HCT116 (cell line): Measurements from ENCODE around the gene DOCK9. TPM values are rescaled to one million over a fixed set of nuclear protein-coding genes. Genes with fewer than 3 reads are reported as not detected.

Experiments
- ATAC-seq: fragments of 200-7000 bp; cut with Tn5 transposase; 2 replicates; pipeline ENCODE4 v1.9.1; 2020; ENCODE audit warnings: mild to moderate bottlenecking, moderate library complexity
- BruUV-seq: library from RNA; stranded (reverse); fragments of 400-500 nt; replicated peaks from 2 replicates; lab custom pipeline; 2021; lab: Mats Ljungman, UMichigan
- CTCF ChIA-PET: fragments of 300-600 bp; sonication (Branson Sonifier 250); formaldehyde crosslinking; loops from one replicate; lab custom pipeline; 2021; ENCODE audit warnings: antibody characterized with exemption; lab: Charles Lee
- POLR2A ChIA-PET: fragments of 300-600, 350-600 bp; sonication (Branson Sonifier 250); formaldehyde crosslinking; loops from one replicate; lab custom pipeline; 2021; ENCODE audit warnings: antibody characterized with exemption; lab: Charles Lee
- RAD21 ChIA-PET, 2 experiments: fragments of 300-600 bp; sonication (Branson Sonifier 250); formaldehyde crosslinking; loops; one replicate each; lab custom pipeline; 2023; ENCODE audit warnings: low total read pairs in 2 of 2; ENCODE audit not compliant: uncharacterized antibody in 2 of 2, unreplicated experiment in 2 of 2, low non-redundant PET in 1 of 2; lab: Charles Lee
- DNase-seq: peaks from one replicate; pipeline ENCODE4 v3.0.0-alpha.2; 2010; ENCODE audit warnings: low read depth, low spot score
- H2AFZ ChIP-seq: fragments of 200-600 bp; shearing (Covaris generic), sonication (generic); 2 replicates; pipeline ENCODE4 v1.6.1; 2017; ENCODE audit warnings: low read depth, mixed run types, mixed read lengths, antibody characterized with exemption, low read length; ENCODE audit not compliant: poor library complexity, severe bottlenecking
- H3K27ac ChIP-seq: 2 replicates; pipeline ENCODE4 v1.5.1; 2012; ENCODE audit warnings: low read depth, low read length
- H3K27me3 ChIP-seq: fragments of 200-600 bp; sonication (generic); 2 replicates; pipeline ENCODE4 v1.6.1; 2016; ENCODE audit warnings: mixed run types, low read length, mixed read lengths; ENCODE audit not compliant: insufficient read depth
- H3K36me3 ChIP-seq, 2 experiments: fragments of 200-500 bp in 1 of 2; fragments of 200-600 bp in 1 of 2; sonication (Bioruptor generic) in 1 of 2; sonication (generic) in 1 of 2; 2 replicates each; pipeline versions ENCODE4 v1.5.1 to v1.6.1; 2014 to 2016; ENCODE audit warnings: low read length in 2 of 2, inconsistent platforms in 1 of 2, mixed read lengths in 1 of 2, mixed run types in 1 of 2; ENCODE audit not compliant: insufficient read depth in 2 of 2, control insufficient read depth in 1 of 2
- H3K4me1 ChIP-seq, 2 experiments: fragments of 200-600 bp in 1 of 2; sonication (generic) in 1 of 2; 2 replicates each; pipeline versions ENCODE4 v1.5.1 to v1.6.1; 2012 to 2017; ENCODE audit warnings: low read length in 2 of 2, inconsistent platforms in 1 of 2, mild to moderate bottlenecking in 1 of 2, mixed read lengths in 1 of 2, mixed run types in 1 of 2, moderate library complexity in 1 of 2; ENCODE audit not compliant: insufficient read depth in 2 of 2, control insufficient read depth in 1 of 2
- H3K4me2 ChIP-seq: fragments of 200-600 bp; sonication (generic); 2 replicates; pipeline ENCODE4 v1.6.1; 2017; ENCODE audit warnings: mixed run types, low read length, mixed read lengths
- H3K4me3 ChIP-seq, 2 experiments: fragments of 200-600 bp in 1 of 2; sonication (generic) in 1 of 2; replicated peaks in 1 of 2; 2 replicates each; pipeline ENCODE4 v1.5.1; 2011 to 2016; ENCODE audit warnings: low read length in 2 of 2, control low read depth in 1 of 2, low read depth in 1 of 2, mild to moderate bottlenecking in 1 of 2, mixed read lengths in 1 of 2, mixed run types in 1 of 2
- H3K79me2 ChIP-seq: fragments of 200-600 bp; sonication (generic); 2 replicates; pipeline ENCODE4 v1.6.1; 2017; ENCODE audit warnings: mild to moderate bottlenecking, mixed run types, low read length, moderate library complexity, mixed read lengths; ENCODE audit not compliant: insufficient read depth
- H3K9ac ChIP-seq: fragments of 200-600 bp; sonication (generic); 2 replicates; pipeline ENCODE4 v1.6.1; 2016; ENCODE audit warnings: low read length, mixed read lengths
- H3K9me2 ChIP-seq: fragments of 200-600 bp; sonication (generic), shearing (Covaris generic); 2 replicates; pipeline ENCODE4 v1.6.1; 2017; ENCODE audit warnings: mixed run types, mild to moderate bottlenecking, moderate library complexity; ENCODE audit not compliant: insufficient read depth
- H3K9me3 ChIP-seq, 2 experiments: fragments of 200-500 bp in 1 of 2; fragments of 200-600 bp in 1 of 2; sonication (Bioruptor generic) in 1 of 2; sonication (generic) in 1 of 2; 2 replicates each; pipeline ENCODE4 v1.6.1; 2014 to 2017; ENCODE audit warnings: low read length in 2 of 2, mixed read lengths in 2 of 2, inconsistent platforms in 1 of 2, low read depth in 1 of 2, mild to moderate bottlenecking in 1 of 2, mixed run types in 1 of 2, moderate library complexity in 1 of 2; ENCODE audit not compliant: control insufficient read depth in 1 of 2, insufficient read depth in 1 of 2
- H4K20me1 ChIP-seq: fragments of 200-600 bp; sonication (generic), shearing (Covaris generic); 2 replicates; pipeline ENCODE4 v1.6.1; 2017; ENCODE audit warnings: mixed run types, mild to moderate bottlenecking, moderate library complexity; ENCODE audit not compliant: insufficient read depth
- CBX3 ChIP-seq: IDR thresholded peaks from 2 replicates; pipeline ENCODE4 v1.6.1; 2012; ENCODE audit warnings: low read depth
- CEBPB ChIP-seq: IDR thresholded peaks from 2 replicates; pipeline ENCODE4 v1.6.1; 2012; ENCODE audit warnings: low read depth
- ELF1 ChIP-seq: IDR thresholded peaks from 2 replicates; pipeline ENCODE4 v1.6.1; 2012; ENCODE audit warnings: low read depth, borderline replicate concordance
- EZH2phosphoT487 ChIP-seq: fragments of 200-600 bp; IDR thresholded peaks from 2 replicates; pipeline ENCODE4 v1.6.1; 2018; ENCODE audit warnings: antibody characterized with exemption, borderline replicate concordance
- JUND ChIP-seq: IDR thresholded peaks from 2 replicates; pipeline ENCODE4 v1.6.1; 2012
- POLR2A ChIP-seq: IDR thresholded peaks from 2 replicates; pipeline ENCODE4 v1.7.0; 2011; ENCODE audit warnings: borderline replicate concordance; ENCODE audit not compliant: insufficient read depth, insufficient read length; ENCODE audit errors: extremely low read depth
- POLR2AphosphoS5 ChIP-seq: IDR thresholded peaks from 2 replicates; pipeline ENCODE4 v1.6.1; 2011; ENCODE audit warnings: mild to moderate bottlenecking, low read depth, low read length, moderate library complexity
- RAD21 ChIP-seq: IDR thresholded peaks from 2 replicates; pipeline ENCODE4 v1.6.1; 2012; ENCODE audit warnings: low read depth, mild to moderate bottlenecking
- SIN3A ChIP-seq: IDR thresholded peaks from 2 replicates; pipeline ENCODE4 v1.6.1; 2012; ENCODE audit warnings: low read depth
- SP1 ChIP-seq: IDR thresholded peaks from 2 replicates; pipeline ENCODE4 v1.6.1; 2012; ENCODE audit warnings: low read depth
- SRF ChIP-seq: IDR thresholded peaks from 2 replicates; pipeline ENCODE4 v1.6.1; 2012; ENCODE audit warnings: low read depth
- TCF7L2 ChIP-seq: IDR thresholded peaks from 2 replicates; pipeline ENCODE4 v1.7.0; 2011; ENCODE audit warnings: borderline replicate concordance, inconsistent platforms; ENCODE audit not compliant: insufficient read depth, insufficient read length; ENCODE audit errors: extremely low read depth
- YY1 ChIP-seq: IDR thresholded peaks from 2 replicates; pipeline ENCODE4 v1.6.1; 2011; ENCODE audit warnings: low read length, low read depth, moderate library complexity, mild to moderate bottlenecking; ENCODE audit not compliant: insufficient replicate concordance; ENCODE audit errors: extremely low read depth
- ZFX ChIP-seq: fragments of 450-650 bp; IDR thresholded peaks from 2 replicates; pipeline ENCODE4 v1.6.1; 2017
- intact Hi-C: fragments of 100-400 bp; cut with micrococcal nuclease; formaldehyde crosslinking; loops from 2 replicates; pipeline ENCODE4 v1.10.0; 2022
- total RNA-seq: library from RNA; stranded (reverse); gene quantifications from one replicate; pipeline ENCODE4 v1.2.1, GENCODE V29; 2021; ENCODE audit not compliant: unreplicated experiment
- TF ChIP-seq, protein P1 (sequence below): IDR thresholded peaks from 2 replicates; pipeline ENCODE4 v1.6.1; 2012; ENCODE audit warnings: low read depth
- TF ChIP-seq, protein P2 (sequence below): IDR thresholded peaks from 2 replicates; pipeline ENCODE4 v1.6.1; 2012
- TF ChIP-seq, protein P3 (sequence below): IDR thresholded peaks from 2 replicates; pipeline ENCODE4 v1.6.1; 2012
- TF ChIP-seq, protein P4 (sequence below): IDR thresholded peaks from 2 replicates; pipeline ENCODE4 v1.6.1; 2011; ENCODE audit warnings: mild to moderate bottlenecking, low read length, moderate library complexity; ENCODE audit not compliant: insufficient replicate concordance; ENCODE audit errors: extremely low read depth

The DOCK9 gene
- total RNA-seq, 1 experiment from 2014 or later: 58.8 TPM

DNA sequence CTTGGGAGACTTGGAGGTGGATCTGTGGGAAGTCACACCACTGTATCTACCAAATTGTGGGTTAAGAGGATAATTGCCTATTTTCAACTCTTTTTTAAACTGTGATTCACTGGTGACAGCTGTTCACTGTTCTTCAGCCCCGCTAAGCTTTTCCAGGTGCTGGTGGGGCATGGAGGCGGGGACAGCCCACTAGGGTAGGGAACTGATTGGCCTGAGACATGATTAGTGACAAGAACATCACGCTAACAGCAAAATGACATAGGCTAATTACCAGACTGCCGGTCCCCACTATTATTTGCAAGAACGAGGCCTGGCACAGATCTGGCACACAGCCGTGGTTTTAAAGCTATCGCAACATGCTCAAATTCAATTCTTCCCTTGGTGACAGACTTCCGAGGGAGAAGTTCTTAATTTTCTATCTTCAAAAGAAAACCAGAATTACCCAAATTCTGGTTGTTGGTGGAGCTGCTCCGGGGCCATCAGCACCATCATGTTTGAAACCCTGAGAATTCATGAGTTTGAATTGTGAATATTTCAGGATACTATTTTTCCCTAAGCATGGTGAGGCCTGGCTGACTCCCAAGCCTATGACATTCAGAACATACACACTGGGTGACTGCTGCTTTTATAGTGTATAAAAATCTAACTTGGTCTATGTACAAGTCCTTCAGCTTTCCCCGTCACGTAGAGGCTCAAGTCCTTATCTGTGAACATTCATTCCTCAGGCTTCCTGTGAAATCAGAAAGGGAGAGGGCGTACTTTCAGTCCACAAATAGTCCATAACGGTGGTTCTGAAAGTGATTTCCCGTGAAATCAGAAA, 17.9 kb downstream of the DOCK9 start:
- Histone ChIP-seq H3K27me3 (no peaks in the 10 kb centered on the region), H3K9me3 (no peaks in the 10 kb centered on the region)
- no peak for DNase-seq
- TF ChIP-seq, protein P1, sequence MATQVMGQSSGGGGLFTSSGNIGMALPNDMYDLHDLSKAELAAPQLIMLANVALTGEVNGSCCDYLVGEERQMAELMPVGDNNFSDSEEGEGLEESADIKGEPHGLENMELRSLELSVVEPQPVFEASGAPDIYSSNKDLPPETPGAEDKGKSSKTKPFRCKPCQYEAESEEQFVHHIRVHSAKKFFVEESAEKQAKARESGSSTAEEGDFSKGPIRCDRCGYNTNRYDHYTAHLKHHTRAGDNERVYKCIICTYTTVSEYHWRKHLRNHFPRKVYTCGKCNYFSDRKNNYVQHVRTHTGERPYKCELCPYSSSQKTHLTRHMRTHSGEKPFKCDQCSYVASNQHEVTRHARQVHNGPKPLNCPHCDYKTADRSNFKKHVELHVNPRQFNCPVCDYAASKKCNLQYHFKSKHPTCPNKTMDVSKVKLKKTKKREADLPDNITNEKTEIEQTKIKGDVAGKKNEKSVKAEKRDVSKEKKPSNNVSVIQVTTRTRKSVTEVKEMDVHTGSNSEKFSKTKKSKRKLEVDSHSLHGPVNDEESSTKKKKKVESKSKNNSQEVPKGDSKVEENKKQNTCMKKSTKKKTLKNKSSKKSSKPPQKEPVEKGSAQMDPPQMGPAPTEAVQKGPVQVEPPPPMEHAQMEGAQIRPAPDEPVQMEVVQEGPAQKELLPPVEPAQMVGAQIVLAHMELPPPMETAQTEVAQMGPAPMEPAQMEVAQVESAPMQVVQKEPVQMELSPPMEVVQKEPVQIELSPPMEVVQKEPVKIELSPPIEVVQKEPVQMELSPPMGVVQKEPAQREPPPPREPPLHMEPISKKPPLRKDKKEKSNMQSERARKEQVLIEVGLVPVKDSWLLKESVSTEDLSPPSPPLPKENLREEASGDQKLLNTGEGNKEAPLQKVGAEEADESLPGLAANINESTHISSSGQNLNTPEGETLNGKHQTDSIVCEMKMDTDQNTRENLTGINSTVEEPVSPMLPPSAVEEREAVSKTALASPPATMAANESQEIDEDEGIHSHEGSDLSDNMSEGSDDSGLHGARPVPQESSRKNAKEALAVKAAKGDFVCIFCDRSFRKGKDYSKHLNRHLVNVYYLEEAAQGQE: no peak
- TF ChIP-seq EZH2phosphoT487 (no peak), YY1 (no peak), JUND (no peak), POLR2AphosphoS5 (no peak), POLR2A (no peak), SP1 (no peak), CBX3 (no peak), ZFX (no peak), ELF1 (no peak), RAD21 (no peak), SRF (no peak), SIN3A (no peak), TCF7L2 (no peak), CEBPB (no peak)
- TF ChIP-seq, protein P2, sequence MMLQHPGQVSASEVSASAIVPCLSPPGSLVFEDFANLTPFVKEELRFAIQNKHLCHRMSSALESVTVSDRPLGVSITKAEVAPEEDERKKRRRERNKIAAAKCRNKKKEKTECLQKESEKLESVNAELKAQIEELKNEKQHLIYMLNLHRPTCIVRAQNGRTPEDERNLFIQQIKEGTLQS: no peak
- TF ChIP-seq, protein P3, sequence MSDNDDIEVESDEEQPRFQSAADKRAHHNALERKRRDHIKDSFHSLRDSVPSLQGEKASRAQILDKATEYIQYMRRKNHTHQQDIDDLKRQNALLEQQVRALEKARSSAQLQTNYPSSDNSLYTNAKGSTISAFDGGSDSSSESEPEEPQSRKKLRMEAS: no peak
- TF ChIP-seq, protein P4, sequence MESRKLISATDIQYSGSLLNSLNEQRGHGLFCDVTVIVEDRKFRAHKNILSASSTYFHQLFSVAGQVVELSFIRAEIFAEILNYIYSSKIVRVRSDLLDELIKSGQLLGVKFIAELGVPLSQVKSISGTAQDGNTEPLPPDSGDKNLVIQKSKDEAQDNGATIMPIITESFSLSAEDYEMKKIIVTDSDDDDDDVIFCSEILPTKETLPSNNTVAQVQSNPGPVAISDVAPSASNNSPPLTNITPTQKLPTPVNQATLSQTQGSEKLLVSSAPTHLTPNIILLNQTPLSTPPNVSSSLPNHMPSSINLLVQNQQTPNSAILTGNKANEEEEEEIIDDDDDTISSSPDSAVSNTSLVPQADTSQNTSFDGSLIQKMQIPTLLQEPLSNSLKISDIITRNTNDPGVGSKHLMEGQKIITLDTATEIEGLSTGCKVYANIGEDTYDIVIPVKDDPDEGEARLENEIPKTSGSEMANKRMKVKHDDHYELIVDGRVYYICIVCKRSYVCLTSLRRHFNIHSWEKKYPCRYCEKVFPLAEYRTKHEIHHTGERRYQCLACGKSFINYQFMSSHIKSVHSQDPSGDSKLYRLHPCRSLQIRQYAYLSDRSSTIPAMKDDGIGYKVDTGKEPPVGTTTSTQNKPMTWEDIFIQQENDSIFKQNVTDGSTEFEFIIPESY: no peak
- TF ChIP-seq, all 23 proteins: peak for 0
- no peak overlapping the region for H3K4me3 ChIP-seq
- H4K20me1 ChIP-seq: no peaks in the 10 kb centered on the region
- no peaks in the 10 kb centered on the region for H3K79me2 ChIP-seq
- intact Hi-C loops: no loop called here
- ATAC-seq: no peak
- ChIA-PET RAD21 (no interaction called here), CTCF (no interaction called here), POLR2A (no interaction called here)
- no peaks in the 10 kb centered on the region for H3K9me2 ChIP-seq
- no peak overlapping the region for H3K4me2 ChIP-seq
- no peak overlapping the region for H3K9ac ChIP-seq
- no TSS peak for BruUV-seq
- H2AFZ ChIP-seq: no peak overlapping the region
- H3K27ac ChIP-seq: no peak overlapping the region
- no peaks in the 10 kb centered on the region for H3K36me3 ChIP-seq
- H3K4me1 ChIP-seq: peaks cover 0 to 5% of the 10 kb centered on the region in 2 experiments; a peak in 1 of 4 replicates
